Measurements from ENCODE around the gene GPNMB.
"Not testable (repeated sequence)": the region's sequence is repeated elsewhere in the genome, so short reads cannot be mapped to it uniquely, and the experiment has no call there.

The GPNMB gene

DNA sequence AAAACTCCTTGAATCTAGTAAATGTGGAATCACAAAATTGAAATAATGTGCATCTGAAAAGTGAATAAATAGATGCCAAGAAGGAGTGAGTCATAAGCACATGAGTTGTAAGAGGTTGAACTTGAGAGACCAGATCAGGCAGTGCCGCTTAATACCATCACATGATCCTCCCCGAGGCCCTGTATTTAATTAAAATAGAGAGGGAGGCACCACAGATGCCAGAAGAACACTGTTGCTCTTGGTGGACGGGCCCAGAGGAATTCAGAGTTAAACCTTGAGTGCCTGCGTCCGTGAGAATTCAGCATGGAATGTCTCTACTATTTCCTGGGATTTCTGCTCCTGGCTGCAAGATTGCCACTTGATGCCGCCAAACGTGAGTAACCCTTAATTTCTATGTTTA lies at the start of gene GPNMB:
Gene GPNMB (plus strand): TSS at position 221 of the 400 bp plus-strand sequence. CDS start 83 bp downstream, at position 304.
- peak; percentile 55 for DNase-seq

DNA sequence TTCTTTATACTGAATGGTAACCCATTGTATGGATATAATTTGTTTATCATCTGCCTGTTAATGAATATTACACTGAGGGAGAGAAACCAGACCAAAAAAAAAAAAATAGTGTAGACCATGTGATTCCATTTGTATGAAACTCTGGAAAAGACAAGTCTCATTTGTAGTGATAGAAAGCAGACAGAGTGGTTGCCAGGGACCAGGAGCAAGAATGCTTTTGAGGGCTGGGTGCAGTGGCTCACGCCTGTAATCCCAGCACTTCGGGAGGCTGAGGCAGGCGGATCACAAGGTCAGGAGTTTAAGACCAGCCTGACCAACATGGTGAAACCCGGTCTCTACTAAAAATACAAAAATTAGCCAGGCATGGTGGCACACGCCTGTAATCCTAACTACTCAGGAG lies 48.8 kb upstream of the GPNMB start:
- not testable (repeated sequence) for DNase-seq

DNA sequence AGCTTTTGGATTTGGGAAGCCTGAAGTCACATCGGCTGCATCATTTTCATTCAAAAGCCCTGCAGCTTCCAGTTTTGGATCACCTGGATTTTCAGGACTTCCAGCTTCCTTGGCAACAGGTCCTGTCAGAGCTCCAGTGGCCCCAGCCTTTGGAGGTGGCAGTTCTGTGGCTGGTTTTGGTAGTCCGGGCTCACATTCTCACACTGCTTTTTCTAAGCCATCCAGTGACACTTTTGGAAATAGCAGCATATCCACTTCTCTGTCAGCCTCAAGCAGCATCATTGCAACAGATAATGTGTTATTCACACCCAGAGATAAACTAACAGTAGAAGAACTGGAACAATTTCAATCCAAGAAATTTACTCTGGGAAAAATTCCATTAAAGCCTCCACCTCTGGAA lies 46.2 kb upstream of the GPNMB start:
- no peak for DNase-seq

DNA sequence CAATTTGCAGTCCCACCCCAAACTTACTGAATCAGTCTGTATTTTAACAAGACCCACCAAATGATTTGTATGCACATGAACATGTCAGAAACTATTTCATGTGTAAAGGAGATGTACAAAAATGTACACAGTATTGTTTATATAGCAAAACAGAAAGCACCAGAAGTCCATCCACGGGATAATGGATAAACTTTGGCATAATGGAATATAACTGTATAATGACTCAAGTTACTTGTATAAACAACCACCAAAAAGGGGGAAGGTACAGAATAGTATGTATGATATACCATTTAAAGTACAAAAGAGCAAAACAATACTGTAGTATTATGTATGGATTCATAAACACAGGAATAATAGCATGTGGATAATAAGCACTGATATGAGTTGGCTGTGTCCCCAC lies 42.3 kb upstream of the GPNMB start:
- DNase-seq: no peak

DNA sequence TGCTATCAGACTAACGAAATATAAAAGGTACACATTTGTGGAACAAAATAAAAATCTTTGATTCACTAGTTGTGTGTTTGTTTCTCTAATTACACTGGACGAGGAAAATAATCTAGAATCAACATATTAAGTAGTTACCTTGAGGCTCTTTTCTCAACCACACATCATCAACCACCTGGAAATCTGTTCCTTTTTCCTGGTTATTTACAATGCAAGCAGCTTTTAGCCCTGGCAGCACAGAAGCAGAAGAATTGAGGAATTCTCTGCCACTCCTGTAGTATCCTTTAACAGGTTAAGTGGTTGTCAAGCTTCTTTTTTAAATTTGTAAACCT lies 41.0 kb upstream of the GPNMB start:
- DNase-seq: no peak

DNA sequence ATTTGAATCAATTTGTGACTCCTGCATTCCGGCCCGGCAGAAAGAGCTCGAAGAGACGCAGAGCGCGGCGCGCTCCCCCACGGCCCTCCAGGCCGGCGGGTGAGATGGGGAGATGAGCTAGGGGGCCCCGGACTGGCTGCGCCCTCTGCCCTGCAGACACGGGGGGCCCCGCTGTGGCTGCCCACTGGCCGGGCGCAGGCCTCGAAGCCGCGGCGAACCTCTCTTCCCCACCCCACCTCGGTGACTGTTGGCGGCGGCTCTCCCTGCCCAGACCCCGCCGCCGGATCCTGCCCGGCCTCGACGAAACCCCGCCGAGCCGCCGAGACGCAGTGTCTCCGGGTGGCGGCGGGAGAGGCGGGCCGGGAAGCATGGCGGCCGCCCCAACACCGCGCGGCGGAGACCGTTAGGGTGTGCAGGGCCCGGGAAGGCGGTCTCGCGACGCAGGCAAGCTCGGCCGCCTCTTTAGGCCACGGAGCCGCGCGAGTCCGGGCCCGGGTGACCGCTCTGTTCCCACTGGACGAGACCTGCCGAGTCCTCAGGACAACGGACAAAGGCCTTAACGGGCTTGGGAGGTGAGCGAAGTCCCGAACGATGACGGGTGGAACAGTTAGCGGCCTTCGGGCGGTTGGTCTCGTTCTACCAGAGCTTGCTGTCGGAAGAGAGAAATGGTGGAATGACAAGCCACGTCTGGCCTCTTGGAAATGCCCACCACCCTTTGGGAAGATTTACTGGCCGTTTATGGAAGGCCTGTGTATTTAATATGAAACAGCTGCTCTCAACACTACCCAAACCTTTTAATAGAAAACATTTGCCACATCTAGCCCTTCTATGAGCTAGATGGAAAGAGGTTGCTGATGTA lies 40.4 kb upstream of the GPNMB start:
- no peak for DNase-seq

DNA sequence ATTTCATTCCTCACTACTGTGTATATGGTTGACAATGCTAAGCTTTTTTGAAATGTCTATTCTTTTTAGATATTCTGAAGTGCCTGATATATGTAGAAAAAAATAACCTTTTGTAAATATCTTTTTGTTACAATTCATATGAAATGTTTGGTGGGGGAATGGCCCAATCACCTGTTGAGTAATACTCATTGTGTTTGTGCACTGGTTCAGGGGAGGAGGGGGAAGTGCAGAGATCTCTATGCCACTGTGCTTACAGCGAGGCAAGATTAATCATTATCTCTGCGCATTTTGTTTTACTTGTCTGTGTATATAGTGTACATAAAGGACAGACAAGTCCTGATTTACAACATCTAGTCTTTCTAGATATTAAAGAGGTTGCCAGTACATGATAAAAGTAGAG lies 39.6 kb upstream of the GPNMB start:
- no peak for DNase-seq

DNA sequence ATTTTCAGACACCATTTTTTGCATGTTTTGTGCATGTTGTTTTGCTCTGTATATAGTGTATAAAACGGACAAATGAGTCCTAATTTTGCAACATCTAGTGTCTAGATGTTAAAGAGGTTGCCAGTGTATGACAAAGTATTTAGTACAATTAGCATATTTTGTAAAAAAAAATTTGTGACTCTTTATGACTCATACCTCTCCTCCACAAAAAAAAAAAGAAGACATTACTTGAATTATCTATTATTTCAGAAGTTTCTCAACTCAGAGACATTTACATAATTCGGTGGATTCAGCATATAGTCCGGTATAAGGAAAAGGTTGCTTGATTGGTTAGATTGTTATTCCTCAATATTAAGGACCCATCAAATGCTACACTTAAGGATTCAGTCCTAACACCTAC lies 38.7 kb upstream of the GPNMB start:
- DNase-seq: no peak

DNA sequence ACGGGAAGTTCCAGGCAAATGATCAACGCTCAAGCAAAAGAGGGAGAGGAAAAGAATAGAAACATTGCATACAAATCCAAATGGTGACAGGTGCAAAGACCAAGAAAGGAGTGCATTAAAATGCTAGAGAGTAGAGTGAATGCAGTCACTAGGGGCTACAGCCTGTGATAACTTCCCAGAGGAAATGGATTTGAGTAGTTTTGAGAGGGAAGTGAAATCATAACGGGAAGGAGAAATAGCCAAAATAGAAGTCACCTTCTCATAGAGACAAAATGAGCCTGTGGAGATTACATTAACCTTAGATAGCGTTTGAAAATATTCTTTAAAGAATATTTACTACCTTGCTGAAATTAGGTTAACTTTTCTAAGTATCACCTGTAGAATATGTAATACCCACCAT lies 38.3 kb upstream of the GPNMB start:
- no peak for DNase-seq

DNA sequence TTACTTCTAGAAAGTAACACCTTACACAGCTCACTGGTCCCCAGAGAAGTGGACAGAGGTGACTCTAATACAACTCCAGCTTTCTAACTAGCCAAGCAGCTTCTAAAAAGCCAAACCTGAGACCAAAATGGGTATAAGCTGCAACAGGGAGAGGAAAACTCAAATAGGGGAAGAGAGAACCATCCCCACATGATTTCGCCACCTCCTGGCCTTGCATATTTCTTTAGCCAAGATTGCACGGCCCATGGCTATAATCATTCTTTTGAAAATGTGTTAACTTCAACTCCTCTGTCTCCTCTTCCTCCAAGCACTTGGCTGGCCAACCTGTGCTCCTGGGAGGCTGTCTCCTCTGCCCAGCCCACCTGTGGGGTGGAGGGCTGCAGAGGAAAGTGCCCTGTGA lies 36.1 kb upstream of the GPNMB start:
- DNase-seq: no peak

DNA sequence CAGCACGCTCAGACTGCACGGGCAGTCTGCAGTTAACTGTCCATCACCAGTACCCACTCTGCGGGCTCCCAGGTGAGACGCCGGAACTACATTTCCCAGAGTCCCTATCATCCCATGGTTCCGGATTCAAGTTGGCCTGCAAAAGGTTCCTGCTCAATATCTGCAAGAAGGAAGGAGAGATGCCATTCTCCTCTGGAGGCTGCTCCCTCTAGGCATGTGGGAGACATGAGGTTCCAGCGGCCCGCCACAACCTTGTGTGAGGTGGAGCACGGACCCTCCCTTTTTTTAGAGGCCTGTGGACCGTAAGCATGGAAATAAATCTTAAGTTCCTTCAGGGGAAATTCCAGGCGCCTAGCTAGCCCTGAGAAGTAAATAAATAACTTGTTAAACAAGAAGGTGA lies 35.0 kb upstream of the GPNMB start:
- no peak for DNase-seq

DNA sequence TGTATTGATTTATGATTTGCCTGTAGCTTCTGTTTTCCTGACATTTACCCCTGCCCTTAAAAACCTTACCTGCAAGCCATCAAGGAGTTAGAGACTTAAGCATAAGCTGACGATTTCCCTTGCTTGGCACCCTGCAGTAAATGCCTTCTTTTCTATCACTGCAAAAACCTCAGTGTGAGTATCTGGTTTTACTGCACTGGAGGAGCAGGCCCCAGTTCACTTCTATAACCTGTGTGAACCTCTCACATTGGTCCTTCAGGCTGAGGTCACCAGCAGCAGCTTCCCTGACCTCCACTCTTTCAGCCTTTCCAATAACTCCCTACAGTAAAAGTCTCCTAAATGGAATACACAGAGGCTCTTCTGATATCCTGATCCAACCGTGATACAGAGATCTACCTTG lies 34.2 kb upstream of the GPNMB start:
- no peak for DNase-seq

DNA sequence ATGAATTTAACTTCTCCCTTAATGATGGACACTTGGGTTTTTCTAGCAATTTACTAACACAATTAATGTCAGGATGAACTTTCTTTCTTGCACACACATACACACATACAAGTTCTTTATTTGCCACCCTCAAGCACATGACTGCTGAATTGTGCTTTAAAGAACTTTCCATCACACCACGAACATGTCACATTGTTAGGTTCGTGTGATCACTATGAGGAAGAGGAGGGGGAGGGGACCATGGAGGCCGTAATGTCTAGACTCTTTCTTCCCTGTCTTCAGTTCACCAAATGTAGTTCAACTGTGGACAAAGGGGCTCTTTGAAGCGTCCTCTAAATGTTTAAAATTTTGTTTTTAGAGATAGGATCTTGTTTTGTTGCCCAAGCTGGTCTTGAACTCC lies 33.7 kb upstream of the GPNMB start:
- DNase-seq: no peak

DNA sequence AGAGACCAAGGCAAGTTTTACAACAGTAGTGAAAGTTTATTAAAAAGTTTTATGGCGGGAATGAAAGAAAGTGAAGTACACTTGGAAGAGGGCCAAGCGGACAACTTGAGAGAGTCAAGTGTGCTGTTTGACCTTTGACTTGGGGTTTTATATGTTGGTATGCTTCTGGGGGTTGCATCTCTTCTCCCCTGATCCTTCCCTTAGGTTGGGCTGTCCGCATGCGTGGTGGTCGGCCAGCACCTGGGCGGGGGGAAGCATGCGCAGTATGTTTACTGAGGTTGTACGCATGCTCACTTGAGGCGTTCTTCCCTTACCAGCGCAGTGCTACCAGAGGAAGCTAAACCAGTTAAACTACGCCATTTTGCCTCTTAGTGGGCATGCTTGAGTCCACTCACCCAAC lies 32.8 kb upstream of the GPNMB start:
- DNase-seq: no peak

DNA sequence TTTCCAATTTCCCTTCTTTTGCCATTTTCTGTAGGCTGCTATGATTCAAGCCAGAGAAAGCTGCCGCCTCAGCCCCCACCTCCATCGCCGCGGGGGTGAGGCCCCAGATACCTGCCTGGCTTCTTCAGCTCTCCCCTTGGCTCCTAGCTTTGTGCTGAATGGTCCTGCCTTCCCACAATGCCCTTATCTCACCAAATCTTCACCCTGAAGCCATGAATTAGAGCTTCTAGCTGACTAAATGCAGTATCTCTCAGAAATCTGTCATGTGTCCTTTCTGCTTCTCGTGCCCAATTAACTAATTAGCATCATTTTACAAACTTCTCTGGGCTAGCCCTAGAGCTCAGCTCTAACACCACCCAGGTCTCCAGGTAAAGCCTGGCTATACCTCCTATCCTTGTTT lies 32.2 kb upstream of the GPNMB start:
- no peak for DNase-seq

DNA sequence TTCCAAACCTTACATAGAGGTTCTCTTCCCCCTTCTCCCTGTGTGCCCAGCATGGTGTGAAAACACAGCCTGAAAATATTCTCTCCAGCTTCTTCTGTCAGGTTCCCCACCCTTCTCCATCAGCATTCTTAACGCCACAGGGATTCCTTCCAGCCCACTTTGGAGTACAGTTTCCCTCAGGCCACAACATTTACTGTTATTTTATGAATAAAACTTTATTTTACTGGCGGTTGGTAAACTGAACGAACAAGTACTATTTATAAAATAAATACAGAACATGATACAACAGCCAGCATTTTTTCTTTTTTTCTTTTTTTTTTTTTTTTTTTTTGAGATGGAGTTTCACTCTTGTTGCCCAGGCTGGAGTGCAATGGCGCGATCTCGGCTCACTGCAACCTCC lies 31.6 kb upstream of the GPNMB start:
- no peak for DNase-seq

DNA sequence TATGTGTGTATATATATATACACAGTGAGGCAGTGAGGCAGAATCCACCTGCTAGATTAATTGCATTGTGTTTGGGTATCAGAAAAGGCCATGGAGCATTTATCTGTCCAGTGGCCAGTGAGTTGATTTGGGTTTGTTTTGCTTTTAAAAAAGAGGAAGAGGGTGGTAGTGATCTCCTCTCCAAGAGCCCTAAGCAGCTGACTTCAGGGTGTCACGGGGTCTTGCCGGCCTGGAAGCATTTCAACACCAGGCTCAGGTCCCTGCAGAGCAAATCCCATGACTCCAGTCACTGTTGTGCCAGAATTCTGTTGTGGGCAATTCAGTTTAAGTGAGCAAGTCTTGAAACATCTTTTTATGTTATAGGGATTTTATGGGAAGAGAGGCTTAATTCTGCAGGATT lies 30.6 kb upstream of the GPNMB start:
- DNase-seq: no peak

DNA sequence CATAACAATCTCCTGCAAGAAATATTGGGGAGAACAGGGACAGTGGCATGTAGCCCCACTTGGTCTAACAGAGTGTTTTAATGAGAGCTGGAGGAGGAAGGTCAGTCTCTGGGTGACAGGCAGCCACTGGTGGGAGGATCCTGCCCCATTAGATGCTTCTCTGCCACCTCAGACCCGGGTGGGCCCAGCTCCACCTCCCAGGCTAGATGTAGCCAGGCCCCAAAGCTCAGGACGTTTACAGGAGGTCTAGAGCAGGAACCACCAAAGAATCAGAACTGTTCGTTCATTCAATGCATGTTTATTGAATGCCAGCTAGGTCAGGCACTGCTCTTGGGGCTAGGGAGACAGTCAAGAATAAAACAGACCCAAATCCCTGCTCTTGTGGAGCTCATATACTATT lies 28.4 kb upstream of the GPNMB start:
- DNase-seq: no peak

DNA sequence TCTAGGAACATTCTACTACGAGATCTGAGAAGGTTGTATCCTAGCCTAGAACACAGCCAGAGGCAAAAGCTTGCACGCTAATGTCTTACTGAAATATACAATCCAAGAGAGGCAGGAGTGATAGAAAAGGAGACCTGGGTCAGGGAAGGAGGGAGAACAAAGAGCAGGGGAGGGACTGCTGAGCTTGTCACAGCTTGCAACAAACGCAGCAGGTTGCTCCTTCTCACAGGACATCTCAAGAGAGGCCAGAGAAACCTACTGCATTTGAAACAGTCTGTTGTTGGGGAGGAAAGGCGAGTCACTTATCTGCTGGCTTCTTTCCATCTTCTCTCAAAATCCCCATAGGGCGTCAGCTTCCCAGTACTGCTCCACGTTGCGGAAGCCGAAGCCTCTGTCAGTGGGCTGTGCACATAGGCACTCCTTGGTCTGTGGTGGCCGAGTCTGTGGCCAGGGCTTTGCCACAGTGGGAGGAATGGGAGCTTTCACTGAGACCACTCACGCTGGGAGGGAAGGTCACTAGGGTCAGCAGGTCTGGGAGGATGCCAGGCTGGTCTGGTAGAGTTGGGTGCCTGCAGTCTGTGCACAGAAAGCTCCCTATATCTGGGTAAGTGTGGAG lies 25.8 kb upstream of the GPNMB start:
- no peak for DNase-seq

DNA sequence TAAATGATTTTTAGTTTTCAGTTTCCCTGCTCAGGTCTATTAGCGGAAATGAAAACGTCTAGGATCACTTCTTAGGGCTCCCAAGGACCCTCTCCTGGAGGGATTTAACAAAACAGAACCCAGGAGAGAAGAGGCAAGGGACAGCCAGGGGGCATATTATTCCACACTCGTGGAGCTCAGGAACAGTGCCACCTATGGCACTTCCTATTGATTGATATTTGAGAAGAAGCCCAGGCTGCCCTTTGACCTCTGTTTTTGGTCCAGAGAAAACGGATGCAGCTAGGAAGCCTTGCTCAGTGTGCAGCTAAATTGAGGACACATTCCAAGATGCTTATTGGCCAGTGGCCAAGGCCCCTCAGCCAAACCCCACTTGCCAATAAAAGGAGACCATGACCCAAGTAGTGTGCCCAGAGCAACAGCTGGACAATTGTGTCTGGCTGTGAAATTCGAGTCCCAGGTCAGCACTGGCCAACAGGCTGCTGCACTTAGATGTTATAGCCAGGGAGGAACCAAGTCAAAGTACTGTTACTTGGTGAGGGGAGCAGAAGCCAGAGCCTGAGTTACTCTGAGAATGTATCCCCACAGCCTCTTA lies 24.0 kb upstream of the GPNMB start:
- no peak for DNase-seq

DNA sequence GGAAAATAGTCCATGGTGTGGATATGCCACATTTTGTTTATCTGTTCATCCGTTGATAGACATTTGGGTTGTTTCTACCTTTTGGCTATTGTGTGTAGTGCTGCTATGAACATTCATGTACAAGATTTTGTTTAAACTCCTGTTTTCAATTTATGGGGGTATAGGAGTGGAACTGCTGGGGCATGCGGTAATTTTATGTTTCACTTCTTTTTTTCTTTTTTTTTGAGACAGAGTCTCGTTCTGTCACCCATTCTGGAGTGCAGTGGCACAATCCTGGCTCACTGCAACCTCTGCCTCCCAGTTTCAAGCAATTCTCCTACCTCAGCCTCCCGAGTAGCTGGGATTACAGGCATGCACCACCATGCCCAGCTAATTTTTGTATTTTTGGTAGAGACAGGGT lies 22.2 kb upstream of the GPNMB start:
- not testable (repeated sequence) for DNase-seq

DNA sequence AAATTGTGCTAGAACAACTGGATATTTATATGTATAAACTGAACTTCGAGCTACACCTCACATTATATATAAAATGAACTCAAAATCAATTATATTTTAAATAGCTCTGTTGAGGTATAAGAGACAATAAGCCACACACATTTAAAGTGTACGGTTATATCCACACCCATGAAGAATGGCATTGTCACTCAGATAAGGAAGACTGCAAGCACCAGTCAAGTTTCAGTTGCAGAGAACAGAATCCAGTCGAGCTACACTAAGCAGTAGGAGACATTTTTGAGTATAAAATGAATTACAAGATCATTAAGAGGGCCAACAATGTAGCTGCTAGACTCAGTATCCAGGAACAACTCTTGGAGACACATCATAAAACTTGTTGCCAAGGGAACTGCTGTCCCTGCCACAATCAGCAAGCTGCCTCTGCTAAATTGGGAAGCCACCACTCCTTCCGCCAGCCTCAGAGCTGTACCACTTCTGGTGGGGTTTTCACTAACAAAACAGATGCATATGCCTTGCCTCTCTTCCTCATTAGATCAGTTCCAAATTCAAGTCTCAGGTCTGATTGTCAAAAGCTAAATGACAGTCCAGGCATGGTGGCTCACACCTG lies 19.6 kb upstream of the GPNMB start:
- DNase-seq: no peak

DNA sequence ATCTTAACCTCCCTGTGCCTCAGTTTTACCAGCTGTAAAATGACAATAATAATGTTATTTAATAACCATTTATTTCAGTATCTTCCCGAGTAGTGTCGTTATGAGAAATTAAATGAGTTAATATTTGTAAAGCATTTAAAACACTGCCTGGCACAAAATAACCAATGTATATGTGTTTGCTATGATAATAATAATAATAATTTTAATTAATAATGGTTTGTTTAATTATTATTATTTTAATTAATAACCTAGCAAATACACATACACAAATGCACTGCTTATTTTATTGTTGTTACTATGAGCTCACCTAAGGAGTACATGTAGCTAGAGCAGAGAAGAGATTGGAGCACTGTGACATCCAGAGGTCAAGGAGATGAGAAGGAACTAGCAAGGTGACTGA lies 18.2 kb upstream of the GPNMB start:
- no peak for DNase-seq

DNA sequence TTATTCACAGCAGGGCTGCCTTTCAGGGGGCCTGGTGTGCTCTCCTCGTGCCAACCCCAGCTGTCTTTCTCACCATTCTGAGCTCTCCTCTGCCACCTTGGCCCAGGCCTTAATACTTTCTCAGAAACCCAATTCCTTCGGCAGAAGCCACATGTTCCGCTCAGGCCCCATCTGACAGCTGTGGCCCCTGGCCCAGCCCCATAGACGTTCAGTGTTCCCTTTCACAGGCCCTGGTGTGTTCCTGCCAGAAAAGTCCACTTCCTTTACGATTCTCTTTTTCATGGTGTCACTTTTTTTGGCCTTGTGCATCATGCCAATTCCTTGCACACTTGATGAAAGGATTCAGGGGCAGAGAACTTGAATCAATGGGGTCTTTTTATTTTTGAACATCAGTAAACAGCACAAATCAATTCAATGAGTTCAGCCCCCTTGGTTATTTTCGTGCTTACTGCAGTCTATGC lies 15.9 kb upstream of the GPNMB start:
- DNase-seq: no peak

Measured in NCI-H226 (cell line).